Endodermal cell (in vitro differentiated cells): ENCODE results near the gene PRKCE. TPM values are rescaled to one million over a fixed set of nuclear protein-coding genes. Genes with fewer than 3 reads are reported as not detected.

Experiments used
- DNase-seq: peaks from one replicate; pipeline ENCODE4 v3.0.0-alpha.2; 2017
- H3K27ac ChIP-seq: 2 replicates; pipeline ENCODE4 v1.5.1; 2013; ENCODE audit warnings: mild to moderate bottlenecking, low read depth, low read length, moderate library complexity
- H3K27me3 ChIP-seq: 2 replicates; pipeline ENCODE4 v1.6.1; 2013; ENCODE audit warnings: mild to moderate bottlenecking, low read length, moderate library complexity; ENCODE audit not compliant: insufficient read depth, control insufficient read depth, poor library complexity, severe bottlenecking
- H3K36me3 ChIP-seq: 2 replicates; pipeline ENCODE4 v1.7.0; 2013; ENCODE audit warnings: mild to moderate bottlenecking, low read length, moderate library complexity; ENCODE audit not compliant: control insufficient read depth, insufficient read depth
- H3K4me1 ChIP-seq: one replicate; pipeline ENCODE4 v1.7.0; 2013; ENCODE audit warnings: low read length; ENCODE audit not compliant: control insufficient read depth, insufficient read depth
- H3K4me3 ChIP-seq: 2 replicates; pipeline ENCODE4 v1.5.1; 2013; ENCODE audit warnings: mild to moderate bottlenecking, low read length, moderate library complexity
- H3K9ac ChIP-seq: 2 replicates; pipeline ENCODE4 v1.6.1; 2013; ENCODE audit warnings: mild to moderate bottlenecking, low read length, moderate library complexity; ENCODE audit not compliant: poor library complexity, severe bottlenecking; ENCODE audit errors: extremely low read depth
- H3K9me3 ChIP-seq: 2 replicates; pipeline ENCODE4 v1.6.1; 2013; ENCODE audit warnings: mild to moderate bottlenecking, low read length, moderate library complexity; ENCODE audit not compliant: control insufficient read depth
- H3K27ac Mint-ChIP-seq: 2 replicates; pipeline ENCODE4 v1.8.0; 2020; ENCODE audit warnings: mixed read lengths
- H3K27me3 Mint-ChIP-seq: 2 replicates; pipeline ENCODE4 v1.8.0; 2021; ENCODE audit warnings: mild to moderate bottlenecking, mixed read lengths; ENCODE audit not compliant: insufficient read depth
- H3K36me3 Mint-ChIP-seq: 2 replicates; pipeline ENCODE4 v1.8.0; 2020; ENCODE audit warnings: low read depth, mixed read lengths
- H3K4me1 Mint-ChIP-seq: 2 replicates; pipeline ENCODE4 v1.8.0; 2020; ENCODE audit warnings: mixed read lengths
- H3K4me3 Mint-ChIP-seq: 2 replicates; pipeline ENCODE4 v1.8.0; 2020; ENCODE audit warnings: mild to moderate bottlenecking, moderate library complexity, mixed read lengths
- H3K9me3 Mint-ChIP-seq: 2 replicates; pipeline ENCODE4 v1.8.0; 2020; ENCODE audit warnings: mild to moderate bottlenecking, mixed read lengths
- WGBS, 2 experiments: methylation state at CpG; one replicate each; pipeline versions ENCODE4 v1.1.5 to v1.1.7; 2013; ENCODE audit warnings: missing lambda C conversion rate in 2 of 2, mixed read lengths in 1 of 2; ENCODE audit not compliant: insufficient coverage in 1 of 2, insufficient read length in 1 of 2; 5-methylcytosine and 5-hydroxymethylcytosine counted together
- total RNA-seq, 2 donors: library from RNA; stranded (reverse); fragmentation: NEBNext Ultra II Directional in 1 of 2; extraction: Animal tissue kit (Norgen Biotek cat#: 25700) in 1 of 2; gene quantifications; 2 replicates in 1 of 2; 3 replicates in 1 of 2; pipeline ENCODE4 v1.2.1, GENCODE V29; 2021
- TF ChIP-seq, protein P1 (sequence below): fragments of 200-600 bp; sonication (generic); conservative IDR thresholded peaks from 2 replicates; pipeline ENCODE4 v1.5.0; 2021; ENCODE audit warnings: antibody characterized with exemption, mild to moderate bottlenecking

PRKCE gene
- total RNA-seq, 2 donors from 2014 or later, result 1.4 to 1.7 TPM

DNA sequence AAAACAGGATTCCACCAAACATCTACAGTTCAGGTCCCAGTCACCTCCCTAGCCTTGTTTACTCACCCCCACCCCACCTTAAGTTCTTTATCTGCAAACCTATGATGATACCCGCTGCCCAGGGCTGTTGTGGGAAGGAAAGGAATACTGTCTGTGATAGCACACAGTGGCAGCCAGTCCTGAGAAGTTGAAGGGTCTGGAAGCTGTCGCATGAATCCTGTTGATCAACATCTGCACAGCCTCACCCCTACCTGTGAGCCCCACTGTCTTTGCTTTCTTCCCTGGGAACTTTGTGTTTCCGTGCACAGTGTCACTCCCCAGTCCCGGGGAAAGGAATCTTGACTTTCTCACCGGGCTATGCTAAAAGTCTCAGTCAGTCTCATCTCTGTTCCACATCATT is 485.0 kb downstream of the PRKCE start:
- Histone ChIP-seq H3K4me1 (peaks cover 9% of the 10 kb centered on the region), H3K4me3 (no peak overlapping the region), H3K27me3 (peaks cover 1% of the 10 kb centered on the region), H3K27ac (no peak overlapping the region), H3K9me3 (no peaks in the 10 kb centered on the region), H3K36me3 (no peaks in the 10 kb centered on the region), H3K9ac (no peak overlapping the region)
- TF ChIP-seq, protein P1, sequence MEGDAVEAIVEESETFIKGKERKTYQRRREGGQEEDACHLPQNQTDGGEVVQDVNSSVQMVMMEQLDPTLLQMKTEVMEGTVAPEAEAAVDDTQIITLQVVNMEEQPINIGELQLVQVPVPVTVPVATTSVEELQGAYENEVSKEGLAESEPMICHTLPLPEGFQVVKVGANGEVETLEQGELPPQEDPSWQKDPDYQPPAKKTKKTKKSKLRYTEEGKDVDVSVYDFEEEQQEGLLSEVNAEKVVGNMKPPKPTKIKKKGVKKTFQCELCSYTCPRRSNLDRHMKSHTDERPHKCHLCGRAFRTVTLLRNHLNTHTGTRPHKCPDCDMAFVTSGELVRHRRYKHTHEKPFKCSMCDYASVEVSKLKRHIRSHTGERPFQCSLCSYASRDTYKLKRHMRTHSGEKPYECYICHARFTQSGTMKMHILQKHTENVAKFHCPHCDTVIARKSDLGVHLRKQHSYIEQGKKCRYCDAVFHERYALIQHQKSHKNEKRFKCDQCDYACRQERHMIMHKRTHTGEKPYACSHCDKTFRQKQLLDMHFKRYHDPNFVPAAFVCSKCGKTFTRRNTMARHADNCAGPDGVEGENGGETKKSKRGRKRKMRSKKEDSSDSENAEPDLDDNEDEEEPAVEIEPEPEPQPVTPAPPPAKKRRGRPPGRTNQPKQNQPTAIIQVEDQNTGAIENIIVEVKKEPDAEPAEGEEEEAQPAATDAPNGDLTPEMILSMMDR, result no peak
- 88 to 90% methylated on average over 5 of the region's 5 CpGs for WGBS, 2 experiments
- H3K36me3 Mint-ChIP-seq, result no peaks in the 10 kb centered on the region
- peaks cover 18% of the 10 kb centered on the region for H3K27me3 Mint-ChIP-seq
- DNase-seq, result no peak
- H3K4me3 Mint-ChIP-seq, result no peak overlapping the region
- no peak overlapping the region for H3K27ac Mint-ChIP-seq
- no peaks in the 10 kb centered on the region for H3K9me3 Mint-ChIP-seq
- peaks cover 25% of the 10 kb centered on the region for H3K4me1 Mint-ChIP-seq

DNA sequence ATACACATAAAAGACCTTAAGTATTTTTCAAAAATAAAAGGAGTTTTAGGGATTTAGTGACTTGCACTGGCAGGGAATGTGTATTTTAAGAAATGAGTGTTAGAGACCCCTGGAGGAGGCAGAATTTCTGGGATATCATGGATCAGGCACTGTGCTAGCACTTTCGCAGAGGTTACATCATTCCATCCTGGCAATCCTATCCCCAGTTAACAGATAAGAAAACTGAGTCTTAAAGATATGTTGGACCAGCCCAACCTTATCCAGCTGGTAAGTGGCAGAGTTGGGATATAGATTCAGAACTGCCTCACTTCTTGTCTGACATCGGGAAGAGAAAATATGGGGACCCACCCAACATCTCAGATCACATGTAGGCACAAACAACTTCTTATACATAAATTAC is 485.5 kb downstream of the PRKCE start:
- Histone ChIP-seq H3K27ac (no peak overlapping the region), H3K4me3 (no peak overlapping the region), H3K9ac (no peak overlapping the region), H3K9me3 (no peaks in the 10 kb centered on the region), H3K4me1 (peaks cover 9% of the 10 kb centered on the region), H3K27me3 (no peaks in the 10 kb centered on the region), H3K36me3 (no peaks in the 10 kb centered on the region)
- Mint-ChIP-seq H3K36me3 (no peaks in the 10 kb centered on the region), H3K27me3 (peaks cover 16% of the 10 kb centered on the region), H3K4me3 (no peak overlapping the region), H3K9me3 (no peaks in the 10 kb centered on the region), H3K27ac (no peak overlapping the region), H3K4me1 (peaks cover 25% of the 10 kb centered on the region)
- WGBS, 2 experiments, result 96% methylated on average over 2 of the region's 2 CpGs; no CpG with 5 or more reads in 1 of the 2 experiments
- no peak for DNase-seq
- TF ChIP-seq, protein P1, result no peak

DNA sequence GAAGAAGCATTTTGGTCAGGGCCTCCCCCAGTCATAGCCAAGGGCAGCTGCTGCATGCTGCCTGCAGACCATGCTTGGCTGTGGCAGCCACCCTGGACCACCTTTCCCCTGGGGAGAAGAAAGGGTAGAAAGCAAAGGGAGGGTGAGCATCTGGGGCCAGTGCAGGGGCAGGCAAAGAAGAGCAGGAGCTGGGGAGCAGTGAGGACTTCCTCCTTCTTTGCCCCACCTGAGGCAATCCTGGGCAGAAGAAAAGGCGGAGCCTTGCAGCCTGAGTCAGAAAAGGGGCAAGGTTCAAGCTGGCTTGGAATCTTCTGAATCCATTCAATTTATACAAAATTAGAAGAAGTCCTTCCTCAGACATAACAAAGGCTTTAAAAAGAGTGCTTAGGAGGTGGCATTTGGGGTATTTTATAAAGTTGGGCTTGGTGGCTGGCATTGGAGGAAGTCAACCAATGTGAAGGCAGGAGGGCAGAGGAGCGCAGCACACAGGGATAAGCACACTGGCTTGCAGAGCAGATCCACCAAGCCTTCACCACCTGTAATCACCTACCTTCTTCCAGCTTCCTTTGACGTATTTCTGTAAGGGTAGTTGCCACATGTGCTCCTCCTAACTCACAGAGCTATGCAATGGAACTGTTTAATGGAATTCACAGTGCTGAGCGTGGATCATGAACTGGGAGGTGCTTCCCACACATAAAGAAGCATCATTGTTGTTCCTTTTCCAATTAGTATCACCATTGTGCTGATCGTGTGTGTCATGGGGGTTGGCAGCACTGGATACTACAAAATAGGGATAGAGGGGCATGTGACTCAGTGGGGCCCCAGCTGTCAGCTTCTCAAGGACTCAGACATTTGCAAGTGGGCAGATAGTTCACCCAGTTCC is 491.3 kb downstream of the PRKCE start:
- WGBS, 2 experiments, result 93 to 100% methylated on average over 1 to 5 of the region's 5 CpGs
- Mint-ChIP-seq H3K4me3 (no peak overlapping the region), H3K27ac (no peak overlapping the region)

More for the DNA sequence above, 491.3 kb downstream of the PRKCE start:
- Mint-ChIP-seq H3K27me3 (peaks cover 17% of the 10 kb centered on the region), H3K9me3 (no peaks in the 10 kb centered on the region), H3K4me1 (peaks cover 15% of the 10 kb centered on the region), H3K36me3 (no peaks in the 10 kb centered on the region)
- Histone ChIP-seq H3K36me3 (no peaks in the 10 kb centered on the region), H3K27me3 (no peaks in the 10 kb centered on the region), H3K27ac (no peak overlapping the region), H3K9me3 (no peaks in the 10 kb centered on the region), H3K4me1 (no peaks in the 10 kb centered on the region), H3K4me3 (no peak overlapping the region), H3K9ac (no peak overlapping the region)
- TF ChIP-seq, protein P1, result no peak
- no peak for DNase-seq
